ENCODE data around the gene SDHC.

Gene SDHC

GRCh38 chr1:161311595-161312181 lies 2.5 kb upstream of the SDHC start:
- no peak for DNase-seq

- peak in 1 of 3 experiments; percentile 19 for DNase-seq
These were observed 504 bp upstream of the SDHC start for GRCh38 chr1:161313554-161314200.

GRCh38 chr1:161315841-161316674 lies 1.9 kb downstream of the SDHC start:
- DNase-seq: peak in 1 of 3 experiments; percentile 35

- no peak for DNase-seq
These were observed 9.8 kb downstream of the SDHC start for GRCh38 chr1:161324020-161324419.

GRCh38 chr1:161330346-161330745 lies 16.2 kb downstream of the SDHC start:
- DNase-seq: no peak

- no peak for DNase-seq
These were observed 19.0 kb downstream of the SDHC start for GRCh38 chr1:161333166-161333565.

GRCh38 chr1:161335796-161336195 lies 21.6 kb downstream of the SDHC start:
- DNase-seq: no peak

- no peak for DNase-seq
These were observed 28.0 kb downstream of the SDHC start for GRCh38 chr1:161342177-161342576.

- no peak for DNase-seq
These were observed 28.6 kb downstream of the SDHC start for GRCh38 chr1:161342821-161343220.

- no peak for DNase-seq
These were observed 36.5 kb downstream of the SDHC start for GRCh38 chr1:161350671-161351070.

- DNase-seq: no peak
These were observed 37.3 kb downstream of the SDHC start for GRCh38 chr1:161351482-161351881.

- DNase-seq: no peak
These were observed 42.9 kb downstream of the SDHC start for GRCh38 chr1:161357073-161357472.

- peak in 2 of 3 experiments; percentile 11 to 50 for DNase-seq
These were observed 45.1 kb downstream of the SDHC start for GRCh38 chr1:161359291-161359690.

GRCh38 chr1:161364332-161364731 lies 50.2 kb downstream of the SDHC start:
- DNase-seq: no peak

GRCh38 chr1:161365207-161365606 lies 51.0 kb downstream of the SDHC start:
- DNase-seq: no peak

GRCh38 chr1:161367684-161368400 lies 53.7 kb downstream of the SDHC start, which contains the start of gene CFAP126:
Gene CFAP126 (minus strand): TSS chr1:161367876. CDS start chr1:161367868, 8 bp downstream.
- DNase-seq: peak; percentile 61 to 82 (median 62)

GRCh38 chr1:161373442-161373841 lies 59.3 kb downstream of the SDHC start:
- DNase-seq: no peak

GRCh38 chr1:161374373-161374772 lies 60.2 kb downstream of the SDHC start:
- DNase-seq: no peak

- DNase-seq: peak in 2 of 3 experiments; percentile 5 to 35
These were observed 63.8 kb downstream of the SDHC start for GRCh38 chr1:161378014-161378413.

GRCh38 chr1:161379071-161379470 lies 64.9 kb downstream of the SDHC start:
- DNase-seq: no peak

GRCh38 chr1:161381707-161382106 lies 67.5 kb downstream of the SDHC start:
- no peak for DNase-seq

GRCh38 chr1:161382214-161383019 lies 68.2 kb downstream of the SDHC start:
- peak; percentile 5 to 81 (median 75) for DNase-seq

Data from NCI-H1417 (cell line).